M059J (cell line): ENCODE measurements around the gene DNAJC9. TPM values are rescaled to one million over a fixed set of nuclear protein-coding genes. Genes with fewer than 3 reads are reported as not detected.

Experiments
- DNase-seq: peaks from one replicate; pipeline ENCODE4 v3.0.0-alpha.2; 2012; ENCODE audit warnings: low read depth
- total RNA-seq: library from RNA; depleted of rRNA; stranded (reverse); fragments of >200 nt; shearing (Covaris generic); gene quantifications from 2 replicates; pipeline ENCODE4 v1.2.3, GENCODE V29; 2014

Gene DNAJC9
- total RNA-seq, 1 experiment from 2014 or later, result 63.3 TPM

GRCh38 chr10:73239908-73240307 lies 7.1 kb downstream of the DNAJC9 start:
- DNase-seq, result no peak

GRCh38 chr10:73238990-73239566 lies 8.0 kb downstream of the DNAJC9 start:
- DNase-seq, result no peak

- no peak for DNase-seq
These were observed 12.4 kb downstream of the DNAJC9 start for GRCh38 chr10:73234695-73235094.

- no peak for DNase-seq
These were observed 13.2 kb downstream of the DNAJC9 start for GRCh38 chr10:73233883-73234282.

GRCh38 chr10:73232887-73233286 lies 14.2 kb downstream of the DNAJC9 start:
- no peak for DNase-seq

- DNase-seq, result no peak
These were observed 17.5 kb downstream of the DNAJC9 start for GRCh38 chr10:73229567-73229966.

GRCh38 chr10:73228247-73228646 lies 18.8 kb downstream of the DNAJC9 start:
- DNase-seq, result no peak

- DNase-seq, result no peak
These were observed 20.4 kb downstream of the DNAJC9 start for GRCh38 chr10:73226663-73227062.

GRCh38 chr10:73225518-73225917 lies 21.5 kb downstream of the DNAJC9 start:
- DNase-seq, result peak; percentile 39

GRCh38 chr10:73220989-73221388 lies 26.1 kb downstream of the DNAJC9 start:
- DNase-seq, result no peak

- DNase-seq, result no peak
These were observed 27.7 kb downstream of the DNAJC9 start for GRCh38 chr10:73219384-73219783.

GRCh38 chr10:73218431-73219191 lies 28.4 kb downstream of the DNAJC9 start:
- peak; percentile 23 for DNase-seq

- DNase-seq, result no peak
These were observed 29.4 kb downstream of the DNAJC9 start for GRCh38 chr10:73217628-73218027.

- DNase-seq, result no peak
These were observed 31.3 kb downstream of the DNAJC9 start for GRCh38 chr10:73215749-73216148.

- no peak for DNase-seq
These were observed 35.8 kb downstream of the DNAJC9 start for GRCh38 chr10:73211106-73211811.

GRCh38 chr10:73210395-73211105 lies 36.5 kb downstream of the DNAJC9 start:
- DNase-seq, result no peak

GRCh38 chr10:73209705-73210104 lies 37.4 kb downstream of the DNAJC9 start:
- DNase-seq, result peak; percentile 35

- DNase-seq, result no peak
These were observed 39.2 kb downstream of the DNAJC9 start for GRCh38 chr10:73207883-73208282.

- DNase-seq, result no peak
These were observed 40.7 kb downstream of the DNAJC9 start for GRCh38 chr10:73206385-73206784.

GRCh38 chr10:73205890-73206289 lies 41.2 kb downstream of the DNAJC9 start:
- DNase-seq, result no peak

GRCh38 chr10:73205081-73205480 lies 42.0 kb downstream of the DNAJC9 start:
- no peak for DNase-seq
